Activated naive CD8-positive, alpha-beta T cell treated with anti-CD3 and anti-CD28 coated beads, Interleukin-2, amount 10 ng/mL, durations not matched to agents 7 days and 5 days (primary cell): ENCODE results near the gene GRK1. TPM values are rescaled to one million over a fixed set of nuclear protein-coding genes. Genes with fewer than 3 reads are reported as not detected.

Experiments used
- ATAC-seq: fragments of 150-1000 bp; cut with Tn5 transposase; one replicate; pipeline ENCODE4 v1.10.0; 2021; ENCODE audit warnings: low read depth, moderate library complexity
- POLR2A ChIA-PET: fragments of 350-600 bp; sonication (Branson Sonifier 250); formaldehyde crosslinking; loops from one replicate; lab custom pipeline; 2021; ENCODE audit warnings: antibody characterized with exemption; lab: Charles Lee
- DNase-seq: peaks from one replicate; pipeline ENCODE4 v3.0.0; 2021
- H3K27ac Mint-ChIP-seq: one replicate; pipeline ENCODE4 v1.8.0; 2022; ENCODE audit warnings: mild to moderate bottlenecking, mixed read lengths
- H3K27me3 Mint-ChIP-seq: one replicate; pipeline ENCODE4 v1.8.0; 2022; ENCODE audit warnings: mild to moderate bottlenecking, moderate library complexity, mixed read lengths
- H3K36me3 Mint-ChIP-seq: one replicate; pipeline ENCODE4 v1.8.0; 2021; ENCODE audit warnings: mild to moderate bottlenecking, mixed read lengths
- H3K4me1 Mint-ChIP-seq: one replicate; pipeline ENCODE4 v1.8.0; 2021; ENCODE audit warnings: mixed read lengths
- H3K4me3 Mint-ChIP-seq: one replicate; pipeline ENCODE4 v1.8.0; 2022; ENCODE audit warnings: mild to moderate bottlenecking, moderate library complexity, mixed read lengths
- H3K9me3 Mint-ChIP-seq: one replicate; pipeline ENCODE4 v1.8.0; 2021; ENCODE audit warnings: mixed read lengths
- total RNA-seq, 2 experiments: library from RNA; stranded (reverse); gene quantifications; one replicate each; pipeline ENCODE4 v1.2.3, GENCODE V29; 2021

GRK1 gene
- total RNA-seq, 2 experiments from 2014 or later, result not detected

DNA sequence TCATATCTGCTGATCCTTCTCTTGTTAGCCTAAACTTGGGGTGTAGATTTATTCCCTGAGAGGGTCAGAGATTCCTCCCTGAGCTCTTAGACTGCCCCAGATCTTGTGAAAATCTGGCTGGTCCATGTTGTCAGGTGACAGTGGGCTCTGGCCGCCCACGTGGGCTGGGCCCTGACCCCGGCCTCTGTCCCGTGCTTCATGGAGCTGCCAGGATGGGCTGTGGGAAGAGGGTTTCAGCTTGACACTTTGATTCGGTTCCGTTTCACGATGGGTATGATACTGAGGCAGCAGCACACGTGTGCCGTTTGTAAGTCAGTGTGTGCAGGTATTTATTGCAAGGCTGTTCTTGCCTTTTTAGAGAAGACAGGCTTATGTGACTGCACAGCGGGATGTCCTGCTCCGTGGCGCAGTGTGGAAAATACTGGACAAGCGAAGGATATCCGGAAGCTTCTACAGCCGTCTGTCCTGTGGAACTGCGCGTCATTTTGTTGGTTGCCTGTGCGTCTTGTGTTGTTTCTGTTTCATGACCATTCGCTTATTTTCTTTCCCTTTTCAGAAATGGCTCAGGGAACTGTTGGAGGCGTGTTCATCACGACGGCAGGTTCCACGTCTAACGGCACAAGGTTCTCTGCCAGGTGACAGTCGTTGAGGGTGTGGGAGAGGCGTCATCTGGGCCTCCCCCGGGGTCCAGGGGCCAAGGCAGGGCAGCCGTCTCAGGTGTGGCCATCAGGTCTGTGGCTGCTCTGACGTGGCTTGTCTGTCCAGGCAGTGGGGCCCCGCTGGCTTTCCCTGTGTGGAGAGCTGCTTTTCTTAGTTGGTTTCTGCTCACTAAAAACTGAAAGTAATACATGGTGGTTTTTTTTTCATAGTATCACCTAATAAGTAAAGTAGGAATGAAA is 29.5 kb upstream of the GRK1 start:
- Mint-ChIP-seq H3K9me3 (no peaks in the 10 kb centered on the region), H3K4me3 (no peak overlapping the region), H3K27me3 (no peaks in the 10 kb centered on the region), H3K27ac (no peak overlapping the region), H3K4me1 (peaks cover 6% of the 10 kb centered on the region), H3K36me3 (peaks cover 55% of the 10 kb centered on the region)
- peak; percentile 7 for DNase-seq
- POLR2A ChIA-PET, result no interaction called here
- no peak for ATAC-seq

- POLR2A ChIA-PET, result no interaction called here
- Mint-ChIP-seq H3K4me3 (no peak overlapping the region), H3K36me3 (peaks cover 60% of the 10 kb centered on the region), H3K4me1 (peaks cover 6% of the 10 kb centered on the region), H3K27ac (no peak overlapping the region), H3K9me3 (no peaks in the 10 kb centered on the region), H3K27me3 (no peaks in the 10 kb centered on the region)
- ATAC-seq (no peak), DNase-seq (no peak)
These were observed 28.8 kb upstream of the GRK1 start for GRCh38 chr13:113638173-113638746.

DNA sequence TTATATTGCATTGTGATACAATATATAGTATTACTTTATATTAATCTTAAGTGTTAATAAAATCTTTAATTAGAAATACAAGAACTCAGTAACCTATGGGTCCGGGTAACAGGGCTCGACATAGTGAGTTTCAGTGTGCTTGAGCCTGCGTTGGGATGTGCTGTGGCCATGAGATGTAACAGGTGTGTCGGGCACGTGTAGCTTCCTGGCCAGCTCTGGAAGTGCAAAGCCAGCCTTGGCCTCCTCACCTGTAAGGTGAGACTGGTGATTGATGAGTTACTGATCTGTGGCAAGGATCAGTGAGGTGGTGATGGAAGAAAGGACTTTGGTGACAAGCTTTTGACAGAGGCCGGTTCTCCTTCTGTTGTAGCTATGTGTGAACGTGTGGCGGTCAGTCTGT is 28.2 kb upstream of the GRK1 start:
- ATAC-seq (no peak), DNase-seq (no peak)
- Mint-ChIP-seq H3K27me3 (no peaks in the 10 kb centered on the region), H3K27ac (no peak overlapping the region), H3K4me1 (peaks cover 6% of the 10 kb centered on the region), H3K36me3 (peaks cover 61% of the 10 kb centered on the region), H3K9me3 (no peaks in the 10 kb centered on the region), H3K4me3 (no peak overlapping the region)
- POLR2A ChIA-PET, result no interaction called here

DNA sequence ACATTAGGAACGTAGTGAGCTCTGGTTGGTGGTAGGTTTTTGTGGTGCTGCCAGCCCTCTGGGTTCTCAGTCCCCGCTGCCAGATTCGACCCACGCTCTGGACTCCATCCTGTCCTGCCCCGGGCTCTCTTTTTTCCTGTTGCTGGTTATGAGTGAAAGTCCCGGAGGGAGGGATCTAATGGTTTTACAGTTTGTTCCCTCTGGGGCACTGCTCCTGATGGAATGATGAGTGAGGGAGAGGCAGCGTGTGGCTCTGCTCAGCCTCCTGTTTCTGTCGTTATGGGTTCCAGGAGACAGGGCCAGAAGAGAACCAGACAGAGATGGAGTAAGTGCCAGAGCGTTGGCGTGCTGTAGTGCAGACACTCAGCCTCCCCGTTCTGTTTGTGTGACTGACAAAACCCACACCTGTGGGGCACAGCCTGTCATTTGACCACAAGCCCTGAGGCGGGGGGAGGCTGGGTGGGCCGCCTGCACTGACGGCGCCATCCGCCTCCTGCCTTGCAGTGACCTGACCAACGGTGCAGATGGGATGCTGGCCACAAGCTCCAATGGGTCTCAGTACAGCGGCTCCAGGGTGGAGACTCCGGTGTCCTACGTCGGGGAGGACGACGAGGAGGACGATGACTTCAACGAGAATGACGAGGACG is 27.3 kb upstream of the GRK1 start:
- Mint-ChIP-seq H3K27me3 (no peaks in the 10 kb centered on the region), H3K9me3 (no peaks in the 10 kb centered on the region), H3K36me3 (peaks cover 52% of the 10 kb centered on the region), H3K4me3 (no peak overlapping the region), H3K4me1 (no peaks in the 10 kb centered on the region), H3K27ac (no peak overlapping the region)
- POLR2A ChIA-PET, result no interaction called here
- DNase-seq (peak; percentile 29), ATAC-seq (peak; percentile 31)

GRCh38 chr13:113641426-113641825 is 25.6 kb upstream of the GRK1 start:
- no peak for DNase-seq
- POLR2A ChIA-PET, result no interaction called here
- peaks cover 45% of the 10 kb centered on the region for H3K36me3 Mint-ChIP-seq
- H3K9me3 Mint-ChIP-seq, result no peaks in the 10 kb centered on the region
- H3K27ac Mint-ChIP-seq, result no peak overlapping the region
- ATAC-seq, result no peak
- H3K4me1 Mint-ChIP-seq, result peaks cover 8% of the 10 kb centered on the region
- no peaks in the 10 kb centered on the region for H3K27me3 Mint-ChIP-seq
- no peak overlapping the region for H3K4me3 Mint-ChIP-seq

- Mint-ChIP-seq H3K4me1 (peaks cover 16% of the 10 kb centered on the region), H3K27me3 (no peaks in the 10 kb centered on the region), H3K27ac (no peak overlapping the region), H3K36me3 (peaks cover 41% of the 10 kb centered on the region), H3K4me3 (no peak overlapping the region), H3K9me3 (no peaks in the 10 kb centered on the region)
- POLR2A ChIA-PET, result no interaction called here
- no peak for ATAC-seq
- no peak for DNase-seq
These were observed 24.5 kb upstream of the GRK1 start for GRCh38 chr13:113642563-113642962.

DNA sequence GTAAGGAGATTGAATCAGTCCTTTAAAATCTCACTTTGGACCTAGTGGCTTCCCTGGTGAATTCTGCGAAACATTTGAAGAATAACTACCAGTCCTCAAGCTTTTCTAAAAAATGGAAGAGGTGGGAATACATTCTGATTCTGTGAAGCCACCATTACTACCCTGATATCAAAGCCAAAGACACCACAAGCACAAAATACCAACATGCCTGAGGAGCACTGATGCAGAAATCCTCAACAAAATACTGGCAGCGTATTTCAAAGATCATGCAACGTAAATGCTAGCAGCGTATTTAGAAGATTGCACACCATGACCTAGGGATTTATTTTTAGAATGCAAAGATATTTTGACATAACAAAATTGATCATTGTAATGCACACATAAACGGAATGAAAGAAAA is 23.4 kb upstream of the GRK1 start:
- POLR2A ChIA-PET, result no interaction called here
- Mint-ChIP-seq H3K27me3 (no peaks in the 10 kb centered on the region), H3K4me1 (peaks cover 16% of the 10 kb centered on the region), H3K9me3 (no peaks in the 10 kb centered on the region), H3K27ac (no peak overlapping the region), H3K4me3 (no peak overlapping the region), H3K36me3 (peaks cover 38% of the 10 kb centered on the region)
- DNase-seq (no peak), ATAC-seq (no peak)

DNA sequence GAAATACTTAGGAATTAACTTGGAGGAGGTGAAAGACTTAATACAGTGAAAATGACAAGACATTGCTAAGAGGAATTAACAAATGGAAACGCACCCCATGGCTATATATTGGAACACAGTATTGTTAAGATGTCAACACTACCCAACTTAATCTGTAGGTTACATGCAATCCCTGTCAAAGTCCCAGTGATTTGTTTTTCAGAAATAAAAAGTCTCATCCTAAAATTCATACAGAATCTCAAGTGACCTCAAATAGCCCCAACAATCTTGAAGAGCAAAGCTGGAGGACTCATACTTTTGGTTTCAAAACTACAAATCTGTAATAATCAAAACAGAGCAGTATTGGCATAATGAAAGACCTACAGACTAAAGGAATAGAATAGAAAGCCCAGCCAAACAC is 22.2 kb upstream of the GRK1 start:
- Mint-ChIP-seq H3K4me3 (no peak overlapping the region), H3K4me1 (peaks cover 16% of the 10 kb centered on the region), H3K9me3 (no peaks in the 10 kb centered on the region), H3K27me3 (no peaks in the 10 kb centered on the region), H3K36me3 (peaks cover 31% of the 10 kb centered on the region), H3K27ac (no peak overlapping the region)
- ATAC-seq (no peak), DNase-seq (no peak)
- POLR2A ChIA-PET, result interaction anchor here (0.6 kb wide), 1 partner anchor 256 kb away, joined by 4 read pairs; no protein-coding TSS in a partner anchor

DNA sequence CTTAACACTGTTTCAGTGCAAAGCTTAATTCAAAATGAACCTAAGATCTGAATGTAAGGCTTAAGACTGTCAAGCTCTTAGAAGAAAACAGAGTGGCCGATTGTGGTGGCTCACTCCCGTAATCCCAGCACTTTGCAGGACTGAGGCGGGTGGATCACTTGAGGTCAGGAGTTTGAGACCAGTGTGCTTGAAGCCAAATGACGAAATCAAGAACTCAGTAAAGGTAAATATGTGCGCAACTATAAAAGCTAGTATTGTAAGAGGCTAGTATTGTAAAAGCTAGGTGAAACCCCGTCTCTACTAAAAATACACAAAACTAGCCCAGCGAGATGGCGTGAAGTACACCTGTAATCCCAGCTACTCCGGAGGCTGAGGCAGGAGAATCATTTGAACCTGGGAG is 21.7 kb upstream of the GRK1 start:
- ATAC-seq (no peak), DNase-seq (no peak)
- no peak overlapping the region for H3K27ac Mint-ChIP-seq
- POLR2A ChIA-PET, result interaction anchor here (0.6 kb wide), 1 partner anchor 257 kb away, joined by 4 read pairs; no protein-coding TSS in a partner anchor
- peaks cover 16% of the 10 kb centered on the region for H3K4me1 Mint-ChIP-seq
- no peaks in the 10 kb centered on the region for H3K9me3 Mint-ChIP-seq
- H3K36me3 Mint-ChIP-seq, result peaks cover 25% of the 10 kb centered on the region
- no peaks in the 10 kb centered on the region for H3K27me3 Mint-ChIP-seq
- H3K4me3 Mint-ChIP-seq, result no peak overlapping the region

GRCh38 chr13:113646376-113646775 is 20.6 kb upstream of the GRK1 start:
- Mint-ChIP-seq H3K9me3 (no peaks in the 10 kb centered on the region), H3K4me3 (no peak overlapping the region), H3K27me3 (no peaks in the 10 kb centered on the region), H3K4me1 (peaks cover 16% of the 10 kb centered on the region), H3K36me3 (peaks cover 19% of the 10 kb centered on the region), H3K27ac (peak overlapping the region; percentile 1)
- DNase-seq, result peak; percentile 23
- ATAC-seq, result peak; percentile 45
- POLR2A ChIA-PET, result no interaction called here

DNA sequence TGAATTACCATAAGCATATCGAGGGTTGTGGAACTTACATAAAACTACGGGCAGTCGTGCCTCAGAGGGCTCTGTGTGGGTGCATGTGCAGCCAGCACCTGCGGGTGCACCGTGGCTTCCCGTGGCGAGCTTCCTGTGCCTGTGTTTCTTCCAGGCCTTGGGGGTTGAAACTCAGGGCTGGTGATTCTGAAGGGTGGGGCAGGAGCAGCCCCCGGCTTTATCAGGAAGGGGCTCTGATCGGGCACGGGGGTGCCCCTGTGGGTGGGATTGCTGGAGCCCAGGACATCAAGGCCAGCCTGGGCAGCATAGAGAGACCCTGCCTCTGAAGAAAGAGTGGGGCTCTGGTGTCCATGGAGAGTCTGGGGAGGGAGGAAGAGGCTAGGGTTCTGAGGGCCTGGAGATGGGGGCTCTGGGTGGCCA is 20.1 kb upstream of the GRK1 start:
- ATAC-seq, result peak; percentile 62
- Mint-ChIP-seq H3K4me3 (no peak overlapping the region), H3K27ac (no peak overlapping the region), H3K27me3 (no peaks in the 10 kb centered on the region), H3K9me3 (no peaks in the 10 kb centered on the region), H3K36me3 (peaks cover 13% of the 10 kb centered on the region), H3K4me1 (peaks cover 16% of the 10 kb centered on the region)
- POLR2A ChIA-PET, result no interaction called here
- DNase-seq, result peak; percentile 33

DNA sequence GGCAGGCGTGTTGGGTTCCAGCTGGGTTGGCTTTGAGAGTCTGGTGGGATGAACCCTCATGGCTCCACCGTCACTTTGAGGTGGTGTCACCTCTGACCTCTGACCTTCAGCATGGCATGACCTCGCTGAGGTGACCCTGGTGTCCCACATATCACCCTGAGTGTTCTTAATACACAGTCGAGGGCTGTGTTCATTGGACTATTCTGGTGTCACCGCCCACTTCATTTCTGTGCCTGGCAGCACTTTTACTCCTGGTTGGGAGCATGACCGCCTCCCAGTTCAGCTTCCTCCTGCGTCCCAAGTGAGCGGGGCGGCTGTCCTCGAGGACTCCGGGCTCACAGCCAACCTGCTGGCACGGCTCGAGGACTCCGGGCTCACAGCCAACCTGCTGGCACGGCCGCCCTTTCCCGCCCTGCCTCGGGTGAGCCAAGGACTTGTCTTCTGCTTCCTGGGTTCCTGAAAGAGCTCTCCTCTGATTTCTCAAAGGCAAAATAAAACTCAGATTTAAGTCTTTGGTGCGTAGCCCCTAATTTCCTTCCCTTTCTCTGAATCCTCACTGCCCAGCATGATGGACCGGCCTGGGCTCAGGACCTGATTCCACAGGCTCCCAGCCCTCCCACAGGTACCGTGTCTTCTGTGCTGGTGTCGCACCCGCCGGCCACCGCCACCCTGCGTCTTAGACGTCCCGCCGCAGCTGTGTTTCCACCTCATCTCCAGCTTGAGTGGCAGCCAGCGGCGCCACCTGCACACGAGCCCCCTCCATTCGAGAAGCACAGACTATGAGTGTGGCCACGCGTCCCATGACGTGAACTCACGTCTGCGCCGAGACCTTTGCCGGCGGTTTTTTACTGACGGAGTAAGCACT is 19.4 kb upstream of the GRK1 start:
- DNase-seq (peak; percentile 26), ATAC-seq (no peak)
- Mint-ChIP-seq H3K27me3 (no peaks in the 10 kb centered on the region), H3K36me3 (peaks cover 7% of the 10 kb centered on the region), H3K9me3 (no peaks in the 10 kb centered on the region), H3K4me1 (peaks cover 16% of the 10 kb centered on the region), H3K4me3 (no peak overlapping the region), H3K27ac (no peak overlapping the region)
- POLR2A ChIA-PET, result no interaction called here

GRCh38 chr13:113648216-113648610 is 18.8 kb upstream of the GRK1 start:
- H3K27me3 Mint-ChIP-seq, result no peaks in the 10 kb centered on the region
- POLR2A ChIA-PET, result no interaction called here
- no peak overlapping the region for H3K27ac Mint-ChIP-seq
- peaks cover 16% of the 10 kb centered on the region for H3K4me1 Mint-ChIP-seq
- H3K36me3 Mint-ChIP-seq, result peaks cover 2% of the 10 kb centered on the region
- DNase-seq, result peak; percentile 4
- no peak overlapping the region for H3K4me3 Mint-ChIP-seq
- no peak for ATAC-seq
- H3K9me3 Mint-ChIP-seq, result no peaks in the 10 kb centered on the region
